NK-92 (cell line): Measurements from ENCODE around the gene SMAGP.

ENCODE experiments used
- DNase-seq: peaks from one replicate; lab custom pipeline; 2025; ENCODE audit not compliant: unreplicated experiment; lab: John Stamatoyannopoulos, UW

The SMAGP gene

DNA sequence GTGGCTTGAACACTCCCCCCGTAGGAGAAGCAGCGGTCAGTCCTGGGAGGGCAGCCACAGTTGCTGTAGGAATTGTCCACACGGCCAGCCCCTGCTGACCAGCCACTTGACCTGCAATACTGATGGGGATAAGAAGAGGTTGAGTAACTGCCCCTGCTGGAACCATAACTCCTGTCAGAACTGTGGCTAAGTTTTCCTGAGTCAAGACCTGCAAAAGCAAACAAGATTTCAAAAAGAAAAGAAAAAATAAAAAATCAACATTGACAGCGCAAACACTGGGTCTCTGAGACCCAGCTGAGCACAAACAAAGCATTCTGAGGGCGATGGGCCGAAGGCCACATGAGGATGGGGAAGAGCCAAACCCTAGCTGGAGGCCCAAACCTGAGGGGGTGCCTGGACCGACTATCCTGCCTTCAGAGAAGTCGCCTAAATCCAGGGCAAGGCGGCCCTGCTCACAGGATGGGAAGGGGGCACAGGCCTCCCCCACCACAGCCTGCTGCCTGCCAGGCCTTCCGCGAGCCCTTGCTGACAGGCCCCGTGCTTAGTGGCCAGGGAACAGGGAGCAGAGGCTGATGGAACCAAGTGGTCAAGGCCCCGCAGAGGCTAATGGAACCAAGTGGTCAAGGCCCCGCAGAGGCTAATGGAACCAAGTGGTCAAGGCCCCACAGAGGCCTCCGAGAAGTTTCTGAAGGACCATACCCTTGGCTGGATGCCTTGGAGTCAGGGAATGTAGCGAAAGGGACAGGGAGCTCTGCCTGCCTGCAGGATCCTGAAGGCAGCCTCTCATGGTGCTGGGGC is 71.4 kb downstream of the SMAGP start:
- no peak for DNase-seq

- no peak for DNase-seq
Observed at GRCh38 chr12:51197736-51198567, 72.3 kb downstream of the SMAGP start.

DNA sequence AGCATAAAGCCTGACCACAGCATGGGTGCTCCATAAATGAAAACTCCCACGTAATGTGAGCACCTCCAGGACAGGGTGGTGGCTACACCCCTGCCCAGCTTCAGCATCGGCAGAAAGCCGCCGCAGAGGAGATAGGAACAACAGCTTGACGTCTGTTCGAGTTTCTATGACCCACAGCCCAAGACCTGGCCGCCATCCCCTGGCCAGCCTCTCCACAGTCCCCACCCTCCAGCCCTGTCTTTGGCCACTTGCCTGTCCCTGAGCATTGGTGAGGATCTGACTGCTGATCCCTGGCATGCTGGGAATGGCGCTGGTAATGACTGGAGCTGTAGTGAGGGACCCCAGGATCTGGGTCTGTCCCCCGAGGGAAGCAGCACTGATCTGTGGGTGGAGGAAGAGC is 73.7 kb downstream of the SMAGP start:
- no peak for DNase-seq

- DNase-seq: no peak
Observed at GRCh38 chr12:51195841-51196240, 74.4 kb downstream of the SMAGP start.
